HG02938 (cell line): ENCODE measurements around the gene ADCK2.
"Not testable (repeated sequence)": the region's sequence is repeated elsewhere in the genome, so short reads cannot be mapped to it uniquely, and the experiment has no call there.

ENCODE experiments used
- ATAC-seq: cut with Tn5 transposase; IDR thresholded peaks from one replicate; pipeline ENCODE4 v1.9.1; 2021; ENCODE audit warnings: mild to moderate bottlenecking, moderate library complexity; ENCODE audit not compliant: unreplicated experiment

The ADCK2 gene

GRCh38 chr7:140693849-140694248 is 21.1 kb downstream of the ADCK2 start:
- not testable (repeated sequence) for ATAC-seq

GRCh38 chr7:140694592-140694991 is 21.8 kb downstream of the ADCK2 start:
- no peak for ATAC-seq

- no peak for ATAC-seq
These were observed 22.6 kb downstream of the ADCK2 start for GRCh38 chr7:140695381-140695780.

- ATAC-seq = peak; percentile 5
These were observed 23.4 kb downstream of the ADCK2 start for GRCh38 chr7:140696024-140696679.

GRCh38 chr7:140696680-140697446 is 24.1 kb downstream of the ADCK2 start, which contains the start of gene NDUFB2:
Gene NDUFB2, plus strand, starts transcription at chr7:140696708. Its CDS starts 37 bp downstream, at chr7:140696745.
- peak; percentile 88 for ATAC-seq

- no peak for ATAC-seq
These were observed 24.9 kb downstream of the ADCK2 start for GRCh38 chr7:140697447-140698143.

GRCh38 chr7:140698477-140698876 is 25.7 kb downstream of the ADCK2 start:
- no peak for ATAC-seq

- ATAC-seq = no peak
These were observed 30.0 kb downstream of the ADCK2 start for GRCh38 chr7:140702774-140703173.

- ATAC-seq = no peak
These were observed 31.5 kb downstream of the ADCK2 start for GRCh38 chr7:140704205-140704604.

GRCh38 chr7:140707132-140707531 is 34.4 kb downstream of the ADCK2 start:
- ATAC-seq = no peak

GRCh38 chr7:140708764-140709163 is 36.0 kb downstream of the ADCK2 start:
- ATAC-seq = not testable (repeated sequence)

- not testable (repeated sequence) for ATAC-seq
These were observed 39.6 kb downstream of the ADCK2 start for GRCh38 chr7:140712392-140712791.

- ATAC-seq = no peak
These were observed 41.7 kb downstream of the ADCK2 start for GRCh38 chr7:140714331-140715040.

- ATAC-seq = no peak
These were observed 47.0 kb downstream of the ADCK2 start for GRCh38 chr7:140719721-140720120.

GRCh38 chr7:140722254-140722653 is 49.5 kb downstream of the ADCK2 start:
- no peak for ATAC-seq

- no peak for ATAC-seq
These were observed 50.3 kb downstream of the ADCK2 start for GRCh38 chr7:140723006-140723405.

GRCh38 chr7:140723574-140723973 is 50.8 kb downstream of the ADCK2 start:
- no peak for ATAC-seq

GRCh38 chr7:140724706-140725105 is 52.0 kb downstream of the ADCK2 start:
- no peak for ATAC-seq

GRCh38 chr7:140726281-140726680 is 53.5 kb downstream of the ADCK2 start:
- ATAC-seq = no peak

GRCh38 chr7:140732416-140732815 is 59.7 kb downstream of the ADCK2 start:
- ATAC-seq = no peak

GRCh38 chr7:140734096-140734495 is 61.4 kb downstream of the ADCK2 start:
- ATAC-seq = no peak
